NCI-H1694 (cell line): ENCODE results near the gene GABPB2.

Experiments used
- DNase-seq: peaks from one replicate; lab custom pipeline; 2025; lab: John Stamatoyannopoulos, UW

GABPB2 gene

GRCh38 chr1:151070474-151071276 lies at the start of gene GABPB2:
Gene GABPB2, plus strand, starts transcription at chr1:151070761. Its CDS starts 17,429 bp downstream, at chr1:151088190.
- peak; percentile 95 for DNase-seq

DNA sequence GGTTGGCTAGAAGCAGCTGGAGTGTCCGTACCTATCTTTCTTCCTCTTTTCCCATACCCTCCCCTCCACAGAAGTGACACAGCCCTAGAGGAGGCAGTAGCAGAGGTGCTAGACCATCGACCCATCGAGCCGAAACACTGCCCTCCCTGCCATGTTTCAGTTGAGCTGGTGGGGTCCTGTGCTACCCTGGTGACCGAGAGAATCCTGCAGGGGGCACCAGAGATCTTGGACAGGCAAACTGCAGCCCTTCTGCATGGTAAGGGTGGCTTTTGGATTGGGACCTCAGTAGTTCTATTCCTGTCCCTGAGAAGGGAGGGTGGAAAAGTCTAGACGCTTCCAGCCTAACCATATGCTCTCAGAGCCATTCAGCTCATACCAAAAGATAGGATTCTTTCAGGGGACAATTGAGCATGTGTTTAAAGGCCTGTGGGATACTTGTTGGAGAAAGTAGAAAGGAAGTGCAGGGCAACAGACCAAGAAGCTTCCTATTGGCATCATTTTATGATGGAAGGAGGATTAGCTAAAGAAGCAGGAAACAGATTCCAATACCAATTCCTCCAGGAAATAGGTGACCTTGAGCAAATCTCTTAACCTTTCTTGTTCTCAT lies 45.9 kb upstream of the GABPB2 start:
- DNase-seq: peak; percentile 92

DNA sequence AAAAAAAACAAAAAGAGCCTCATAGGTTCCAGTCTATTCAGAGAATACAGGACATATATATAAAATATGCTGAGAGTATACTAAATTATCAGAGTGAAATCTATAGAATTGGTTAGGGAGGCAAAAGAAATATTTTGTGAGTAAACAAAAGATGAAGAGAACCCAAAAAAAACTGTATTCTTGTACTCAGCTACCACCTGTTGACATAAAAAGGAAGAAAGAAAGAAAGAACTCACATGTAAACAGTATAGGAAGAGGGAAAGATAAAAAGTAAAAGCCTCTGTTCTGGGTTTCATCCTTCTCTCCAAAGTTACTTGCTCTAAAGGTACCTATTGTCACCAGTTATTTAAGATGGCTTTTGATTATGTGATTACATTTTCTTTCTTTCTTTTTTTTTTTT lies 44.1 kb upstream of the GABPB2 start:
- DNase-seq: no peak

- no peak for DNase-seq
Observed at GRCh38 chr1:151032164-151032563, 38.4 kb upstream of the GABPB2 start.

- DNase-seq: no peak
Observed at GRCh38 chr1:151035167-151035566, 35.4 kb upstream of the GABPB2 start.

GRCh38 chr1:151036356-151036755 lies 34.2 kb upstream of the GABPB2 start, which contains the start of gene BNIPL:
Gene BNIPL, plus strand, starts transcription at chr1:151036586. Its CDS starts 140 bp downstream, at chr1:151036726.
- no peak for DNase-seq

DNA sequence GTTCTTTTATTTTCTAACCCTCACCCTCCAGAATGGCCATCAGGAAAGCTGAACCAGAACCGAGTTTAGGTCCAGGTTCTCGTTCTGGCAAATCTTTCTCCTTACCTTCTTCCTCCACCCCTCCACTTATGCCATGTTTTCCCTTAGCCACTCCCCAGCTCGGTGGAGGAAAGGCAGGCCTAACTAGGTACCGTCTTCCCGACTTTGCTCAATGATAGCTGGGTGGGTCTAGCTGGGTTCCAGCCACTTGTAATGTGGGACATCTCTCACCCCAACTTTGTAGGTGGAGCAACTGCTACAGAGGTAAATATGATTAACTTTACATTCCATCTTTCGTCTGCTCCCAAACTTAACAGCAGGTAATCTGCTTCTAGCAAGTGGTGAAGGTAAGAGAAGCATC lies 33.5 kb upstream of the GABPB2 start:
- DNase-seq: no peak

GRCh38 chr1:151039521-151039920 lies 31.0 kb upstream of the GABPB2 start:
- DNase-seq: no peak

DNA sequence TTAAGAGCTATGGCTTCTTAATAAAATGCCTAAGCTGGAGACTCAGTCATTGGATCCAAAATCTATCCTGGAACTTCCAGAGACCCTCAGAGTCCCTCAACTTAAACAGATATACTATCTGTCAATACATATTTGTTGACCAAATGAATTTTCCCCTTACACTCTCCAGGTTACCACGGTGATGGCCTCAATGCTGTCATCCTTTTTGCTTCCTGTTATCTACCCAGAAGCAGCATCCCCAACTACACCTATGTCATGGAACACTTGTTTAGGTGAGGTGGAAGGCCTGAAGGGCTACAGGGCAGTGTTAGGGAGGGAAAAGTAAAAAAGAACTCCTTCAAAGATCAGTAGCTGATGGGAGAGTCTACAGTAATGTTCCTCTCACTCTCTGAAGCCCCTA lies 27.4 kb upstream of the GABPB2 start:
- DNase-seq: no peak

DNA sequence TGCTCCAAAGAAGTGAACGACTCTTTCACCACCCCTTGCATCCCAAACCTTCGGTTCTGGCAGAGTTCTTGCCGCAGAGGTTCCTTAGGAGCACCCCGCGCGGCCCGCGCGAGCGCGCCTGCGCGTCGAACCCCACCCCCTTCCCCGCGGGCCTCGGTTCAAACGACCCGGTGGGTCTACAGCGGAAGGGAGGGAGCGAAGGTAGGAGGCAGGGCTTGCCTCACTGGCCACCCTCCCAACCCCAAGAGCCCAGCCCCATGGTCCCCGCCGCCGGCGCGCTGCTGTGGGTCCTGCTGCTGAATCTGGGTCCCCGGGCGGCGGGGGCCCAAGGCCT lies 23.0 kb upstream of the GABPB2 start, which contains the start of gene C1orf56:
Gene C1orf56, plus strand, starts transcription at position 161 of the 334 bp plus-strand sequence. Its CDS starts 97 bp downstream, at position 258.
- peak; percentile 62 for DNase-seq

DNA sequence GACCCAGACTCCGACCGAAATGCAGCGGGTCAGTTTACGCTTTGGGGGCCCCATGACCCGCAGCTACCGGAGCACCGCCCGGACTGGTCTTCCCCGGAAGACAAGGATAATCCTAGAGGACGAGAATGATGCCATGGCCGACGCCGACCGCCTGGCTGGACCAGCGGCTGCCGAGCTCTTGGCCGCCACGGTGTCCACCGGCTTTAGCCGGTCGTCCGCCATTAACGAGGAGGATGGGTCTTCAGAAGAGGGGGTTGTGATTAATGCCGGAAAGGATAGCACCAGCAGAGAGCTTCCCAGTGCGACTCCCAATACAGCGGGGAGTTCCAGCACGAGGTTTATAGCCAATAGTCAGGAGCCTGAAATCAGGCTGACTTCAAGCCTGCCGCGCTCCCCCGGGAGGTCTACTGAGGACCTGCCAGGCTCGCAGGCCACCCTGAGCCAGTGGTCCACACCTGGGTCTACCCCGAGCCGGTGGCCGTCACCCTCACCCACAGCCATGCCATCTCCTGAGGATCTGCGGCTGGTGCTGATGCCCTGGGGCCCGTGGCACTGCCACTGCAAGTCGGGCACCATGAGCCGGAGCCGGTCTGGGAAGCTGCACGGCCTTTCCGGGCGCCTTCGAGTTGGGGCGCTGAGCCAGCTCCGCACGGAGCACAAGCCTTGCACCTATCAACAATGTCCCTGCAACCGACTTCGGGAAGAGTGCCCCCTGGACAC lies 22.5 kb upstream of the GABPB2 start:
- DNase-seq: peak; percentile 46

DNA sequence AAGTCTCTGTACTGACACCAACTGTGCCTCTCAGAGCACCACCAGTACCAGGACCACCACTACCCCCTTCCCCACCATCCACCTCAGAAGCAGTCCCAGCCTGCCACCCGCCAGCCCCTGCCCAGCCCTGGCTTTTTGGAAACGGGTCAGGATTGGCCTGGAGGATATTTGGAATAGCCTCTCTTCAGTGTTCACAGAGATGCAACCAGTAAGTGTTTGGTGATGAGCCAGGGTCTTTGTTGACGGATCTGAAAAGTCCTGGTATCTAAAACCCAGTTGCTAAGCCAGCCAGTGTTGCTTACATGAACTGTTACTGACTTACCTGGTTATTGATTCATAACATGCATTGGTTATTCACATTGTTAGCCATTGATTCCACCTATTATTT lies 21.9 kb upstream of the GABPB2 start:
- DNase-seq: no peak

- no peak for DNase-seq
Observed at GRCh38 chr1:151049458-151049857, 21.1 kb upstream of the GABPB2 start.

DNA sequence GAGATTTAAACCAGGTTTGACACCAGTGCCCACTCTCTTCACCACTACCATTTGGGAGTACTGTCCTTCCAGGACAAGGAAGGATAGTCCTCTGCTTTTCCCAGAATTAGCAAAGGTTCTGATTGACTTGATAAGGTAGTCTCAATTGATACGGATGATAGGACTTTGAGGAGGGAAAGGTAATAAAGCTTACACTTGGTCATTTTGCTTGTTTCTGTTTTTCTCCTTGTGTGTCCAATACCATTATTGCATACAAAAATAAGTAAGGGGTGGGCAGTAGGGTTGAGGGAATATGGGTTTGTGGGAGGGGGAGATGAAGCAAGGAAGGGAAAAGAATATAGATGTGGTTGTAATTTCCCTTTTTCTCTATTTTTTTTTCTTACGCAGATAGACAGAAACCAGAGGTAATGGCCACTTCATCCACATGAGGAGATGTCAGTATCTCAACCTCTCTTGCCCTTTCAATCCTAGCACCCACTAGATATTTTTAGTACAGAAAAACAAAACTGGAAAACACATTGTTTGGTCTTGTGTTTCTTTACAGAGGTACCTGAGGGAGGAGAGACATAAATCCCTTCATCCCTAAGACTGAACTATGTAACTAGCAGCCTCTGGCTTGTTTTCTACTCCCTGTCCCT lies 20.4 kb upstream of the GABPB2 start:
- DNase-seq: no peak

GRCh38 chr1:151051356-151052009 lies 19.1 kb upstream of the GABPB2 start:
- no peak for DNase-seq

- no peak for DNase-seq
Observed at GRCh38 chr1:151054971-151055547, 15.5 kb upstream of the GABPB2 start.

DNA sequence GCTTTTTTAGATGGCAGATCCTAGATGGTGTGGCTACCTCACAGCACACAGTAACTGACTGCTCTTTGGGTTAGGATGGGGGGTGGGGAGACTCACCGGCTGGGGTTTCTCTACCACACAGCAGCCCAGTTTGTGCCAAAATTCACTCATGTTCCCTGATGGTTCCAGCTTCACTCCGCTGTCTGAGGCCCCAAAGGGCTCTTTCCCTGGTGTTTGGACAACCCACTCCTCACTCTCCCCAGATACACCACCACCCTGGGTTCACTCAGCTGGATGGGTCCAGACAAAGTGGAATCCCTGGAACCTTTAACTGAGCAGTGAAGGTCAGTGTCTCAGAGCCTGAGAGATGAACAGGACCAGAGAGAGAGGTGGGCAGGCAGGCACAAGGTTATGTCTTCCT lies 15.0 kb upstream of the GABPB2 start:
- DNase-seq: no peak

- DNase-seq: no peak
Observed at GRCh38 chr1:151056149-151056548, 14.4 kb upstream of the GABPB2 start.

DNA sequence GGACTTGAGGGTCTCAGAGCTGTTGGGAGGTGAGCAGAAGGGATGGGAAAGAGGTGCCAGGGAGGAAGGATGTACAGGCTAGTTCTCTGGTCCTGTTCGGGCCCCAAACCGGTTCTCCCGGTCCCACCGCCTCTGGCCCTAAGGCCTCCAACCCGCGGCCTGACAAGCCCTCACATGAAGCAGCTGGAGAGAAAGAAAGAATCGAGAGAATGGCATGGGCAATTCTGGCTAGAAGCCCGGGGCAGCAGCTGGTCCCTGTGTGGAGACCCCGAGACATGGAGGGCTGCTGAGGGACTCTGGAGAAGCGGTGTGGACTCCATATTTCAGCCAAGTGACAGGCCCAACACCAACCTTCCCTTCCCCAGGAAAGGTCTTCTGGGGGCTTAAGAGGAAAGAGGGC lies 11.9 kb upstream of the GABPB2 start:
- DNase-seq: peak; percentile 65

GRCh38 chr1:151059109-151060006 lies 11.2 kb upstream of the GABPB2 start, which contains the start of gene CDC42SE1:
Gene CDC42SE1, minus strand, starts transcription at chr1:151059622. Its CDS starts 3,892 bp downstream, at chr1:151055730.
- peak; percentile 84 for DNase-seq
